HEK293 (cell line): ENCODE results near the gene MORF4L1.

Source experiments
- PRDM2 ChIP-seq: fragments of 450-650 bp; formaldehyde crosslinking; IDR thresholded peaks from 2 replicates; pipeline ENCODE4 v1.5.1; 2016; ENCODE audit warnings: missing biosample characterization, missing genetic modification characterization, borderline replicate concordance
- REST ChIP-seq: fragments of 450-650 bp; formaldehyde crosslinking; IDR thresholded peaks from 2 replicates; pipeline ENCODE4 v1.5.1; 2016; ENCODE audit warnings: missing biosample characterization, missing genetic modification characterization
- ZNF335 ChIP-seq: fragments of 450-650 bp; formaldehyde crosslinking; conservative IDR thresholded peaks from 2 replicates; pipeline ENCODE4 v1.5.1; 2016; ENCODE audit warnings: missing biosample characterization, missing genetic modification characterization
- ZNF549 ChIP-seq: fragments of 450-650 bp; IDR thresholded peaks from 2 replicates; pipeline ENCODE4 v1.5.1; 2018; ENCODE audit warnings: missing biosample characterization, missing genetic modification characterization, mild to moderate bottlenecking, inconsistent platforms, moderate library complexity
- ZNF626 ChIP-seq: fragments of 450-650 bp; sonication (Bioruptor Pico); formaldehyde crosslinking; IDR thresholded peaks from 2 replicates; pipeline ENCODE4 v1.5.1; 2018; ENCODE audit warnings: missing biosample characterization, missing genetic modification characterization, inconsistent platforms
- TF ChIP-seq, protein P1 (sequence below): fragments of 450-650 bp; formaldehyde crosslinking; IDR thresholded peaks from 2 replicates; pipeline ENCODE4 v1.5.1; 2016; ENCODE audit warnings: missing biosample characterization, missing genetic modification characterization

- TF ChIP-seq ZNF626 (tag by site-specific recombination): no peak
- TF ChIP-seq, protein P1, sequence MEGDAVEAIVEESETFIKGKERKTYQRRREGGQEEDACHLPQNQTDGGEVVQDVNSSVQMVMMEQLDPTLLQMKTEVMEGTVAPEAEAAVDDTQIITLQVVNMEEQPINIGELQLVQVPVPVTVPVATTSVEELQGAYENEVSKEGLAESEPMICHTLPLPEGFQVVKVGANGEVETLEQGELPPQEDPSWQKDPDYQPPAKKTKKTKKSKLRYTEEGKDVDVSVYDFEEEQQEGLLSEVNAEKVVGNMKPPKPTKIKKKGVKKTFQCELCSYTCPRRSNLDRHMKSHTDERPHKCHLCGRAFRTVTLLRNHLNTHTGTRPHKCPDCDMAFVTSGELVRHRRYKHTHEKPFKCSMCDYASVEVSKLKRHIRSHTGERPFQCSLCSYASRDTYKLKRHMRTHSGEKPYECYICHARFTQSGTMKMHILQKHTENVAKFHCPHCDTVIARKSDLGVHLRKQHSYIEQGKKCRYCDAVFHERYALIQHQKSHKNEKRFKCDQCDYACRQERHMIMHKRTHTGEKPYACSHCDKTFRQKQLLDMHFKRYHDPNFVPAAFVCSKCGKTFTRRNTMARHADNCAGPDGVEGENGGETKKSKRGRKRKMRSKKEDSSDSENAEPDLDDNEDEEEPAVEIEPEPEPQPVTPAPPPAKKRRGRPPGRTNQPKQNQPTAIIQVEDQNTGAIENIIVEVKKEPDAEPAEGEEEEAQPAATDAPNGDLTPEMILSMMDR (tag by site-specific recombination): no peak
- TF ChIP-seq REST (tag by site-specific recombination): no peak
- no peak for TF ChIP-seq PRDM2 (tag by site-specific recombination)
- TF ChIP-seq ZNF549: no peak
- TF ChIP-seq ZNF335 (tag by site-specific recombination): no peak
Observed at GRCh38 chr15:78881681-78882080, 9.0 kb downstream of the MORF4L1 start.
